Activated naive CD4-positive, alpha-beta T cell treated with Interleukin-2 at 50 U/mL for 16 hours (primary cell): ENCODE data around the gene RRP7A.
"Not testable (repeated sequence)": the region's sequence is repeated elsewhere in the genome, so short reads cannot be mapped to it uniquely, and the experiment has no call there.

ENCODE experiments used
- DNase-seq: peaks from one replicate; pipeline ENCODE4 v3.0.0-alpha.2; 2020

The RRP7A gene

GRCh38 chr22:42493393-42493792, 26.2 kb downstream of the RRP7A start:
- DNase-seq: no peak

GRCh38 chr22:42492323-42492690, 27.3 kb downstream of the RRP7A start:
- no peak for DNase-seq

- DNase-seq: no peak
These were observed 29.3 kb downstream of the RRP7A start for GRCh38 chr22:42490243-42490832.

- no peak for DNase-seq
These were observed 30.6 kb downstream of the RRP7A start for GRCh38 chr22:42489000-42489399.

GRCh38 chr22:42484506-42484905, 35.1 kb downstream of the RRP7A start:
- no peak for DNase-seq

- not testable (repeated sequence) for DNase-seq
These were observed 35.9 kb downstream of the RRP7A start for GRCh38 chr22:42483610-42484223.

GRCh38 chr22:42475122-42475521, 44.5 kb downstream of the RRP7A start:
- no peak for DNase-seq

GRCh38 chr22:42473484-42474193, 46.0 kb downstream of the RRP7A start:
- no peak for DNase-seq

GRCh38 chr22:42472671-42473070, 46.9 kb downstream of the RRP7A start:
- no peak for DNase-seq

GRCh38 chr22:42471441-42471840, 48.2 kb downstream of the RRP7A start:
- DNase-seq: no peak

GRCh38 chr22:42470366-42471082, 49.1 kb downstream of the RRP7A start:
- no peak for DNase-seq

GRCh38 chr22:42468841-42469240, 50.8 kb downstream of the RRP7A start:
- DNase-seq: no peak

- no peak for DNase-seq
These were observed 57.6 kb downstream of the RRP7A start for GRCh38 chr22:42462016-42462415.

- no peak for DNase-seq
These were observed 58.1 kb downstream of the RRP7A start for GRCh38 chr22:42461511-42461910.
